ENCODE measurements around the gene PALM2AKAP2. TPM values are rescaled to one million over a fixed set of nuclear protein-coding genes. Genes with fewer than 3 reads are reported as not detected.

Gene PALM2AKAP2
- 0.36 to 0.99 TPM (median 0.55 TPM) in 5 replicates for total RNA-seq (2022; extraction: Qiagen RNA extraction; ENCODE audit: low read depth)

DNA sequence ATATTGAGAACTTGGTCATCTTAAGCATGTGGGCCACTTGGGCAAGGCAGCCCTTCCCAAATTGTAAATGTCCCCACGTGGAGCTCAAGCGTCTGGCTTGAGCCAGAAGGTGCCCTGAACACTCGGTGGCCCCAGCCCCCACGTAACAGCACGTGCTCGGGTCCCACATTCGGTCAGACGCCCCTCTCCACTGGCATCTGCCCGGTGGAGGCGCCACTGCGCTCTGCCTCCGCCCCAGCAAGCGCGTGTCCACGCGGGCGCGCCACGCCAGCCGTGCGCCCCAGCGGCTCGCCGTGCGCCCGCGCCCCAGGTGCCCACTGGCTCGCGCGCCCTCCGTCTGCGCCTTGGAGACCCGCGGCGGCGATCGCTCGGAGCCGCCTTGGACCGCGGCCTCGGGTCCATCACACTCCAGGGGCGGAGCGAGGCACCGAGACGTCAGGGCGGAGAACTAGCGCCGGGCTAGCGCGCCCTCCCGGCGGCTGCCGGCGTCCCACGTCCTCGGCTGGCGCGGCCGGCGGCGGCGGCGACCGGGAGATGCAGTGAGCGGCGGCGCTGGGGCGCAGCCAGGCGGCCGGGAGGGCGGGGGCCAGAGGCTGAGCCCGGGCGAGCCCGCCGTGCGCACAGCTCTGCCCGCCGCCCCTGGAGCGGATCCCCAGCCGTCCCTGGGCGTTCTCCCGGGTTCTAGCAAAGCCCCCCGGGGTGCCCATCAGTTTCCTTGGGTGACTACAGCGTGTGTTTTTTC is at the start of gene PALM2AKAP2:
PALM2AKAP2 (plus strand) TSS at position 488 of the 742 bp plus-strand sequence. CDS start 291 bp downstream, outside the sequence.

All from A549 treated with DMSO at 1 μM for 4 hours (cell line).